Fibroblast of gingiva (primary cell): ENCODE data around the gene APOO.

Source experiments
- DNase-seq: peaks from one replicate; pipeline ENCODE4 v3.0.0-alpha.2; 2011; ENCODE audit warnings: low read depth

The APOO gene

DNA sequence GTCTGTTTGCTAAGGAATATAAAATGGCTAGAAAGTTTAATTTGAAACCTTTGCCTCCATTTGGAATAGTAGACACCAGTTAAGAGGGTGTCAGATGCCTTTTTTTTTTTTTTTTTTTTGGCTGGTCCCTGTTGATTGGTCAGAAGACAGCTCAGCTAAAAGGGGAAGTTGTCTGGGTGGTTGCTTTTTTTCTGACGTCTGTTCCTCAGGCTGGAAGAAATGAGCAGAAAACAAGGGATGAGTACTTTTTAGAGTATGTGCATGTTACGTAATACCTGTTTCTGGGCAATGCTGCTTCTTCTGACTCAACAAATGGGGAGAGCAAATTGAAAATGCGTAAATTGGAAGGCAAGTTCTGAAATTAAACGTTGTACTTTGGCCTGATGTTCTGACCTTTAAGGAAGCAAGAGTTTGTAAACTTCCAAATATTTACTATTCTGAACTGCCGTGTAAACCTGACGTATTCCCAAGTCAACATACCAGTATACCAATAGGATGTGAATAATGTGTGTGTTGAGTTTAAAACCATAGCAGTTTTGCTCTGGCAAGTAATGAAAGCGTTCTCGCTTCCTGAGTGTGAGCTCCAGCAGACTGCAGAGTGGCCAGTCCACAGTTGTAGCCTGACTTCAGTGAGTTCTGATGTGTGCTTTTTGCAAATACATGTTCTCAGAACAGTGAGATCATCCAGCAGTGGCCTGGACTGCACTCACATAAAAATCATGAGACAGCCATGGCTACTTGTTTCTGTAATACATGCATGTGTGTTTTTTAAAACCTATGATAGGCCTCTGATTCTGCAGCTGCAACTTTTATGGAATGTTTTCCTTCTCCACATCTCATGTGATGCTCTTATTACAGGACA, 123.0 kb downstream of the APOO start:
- DNase-seq: peak; percentile 87

DNA sequence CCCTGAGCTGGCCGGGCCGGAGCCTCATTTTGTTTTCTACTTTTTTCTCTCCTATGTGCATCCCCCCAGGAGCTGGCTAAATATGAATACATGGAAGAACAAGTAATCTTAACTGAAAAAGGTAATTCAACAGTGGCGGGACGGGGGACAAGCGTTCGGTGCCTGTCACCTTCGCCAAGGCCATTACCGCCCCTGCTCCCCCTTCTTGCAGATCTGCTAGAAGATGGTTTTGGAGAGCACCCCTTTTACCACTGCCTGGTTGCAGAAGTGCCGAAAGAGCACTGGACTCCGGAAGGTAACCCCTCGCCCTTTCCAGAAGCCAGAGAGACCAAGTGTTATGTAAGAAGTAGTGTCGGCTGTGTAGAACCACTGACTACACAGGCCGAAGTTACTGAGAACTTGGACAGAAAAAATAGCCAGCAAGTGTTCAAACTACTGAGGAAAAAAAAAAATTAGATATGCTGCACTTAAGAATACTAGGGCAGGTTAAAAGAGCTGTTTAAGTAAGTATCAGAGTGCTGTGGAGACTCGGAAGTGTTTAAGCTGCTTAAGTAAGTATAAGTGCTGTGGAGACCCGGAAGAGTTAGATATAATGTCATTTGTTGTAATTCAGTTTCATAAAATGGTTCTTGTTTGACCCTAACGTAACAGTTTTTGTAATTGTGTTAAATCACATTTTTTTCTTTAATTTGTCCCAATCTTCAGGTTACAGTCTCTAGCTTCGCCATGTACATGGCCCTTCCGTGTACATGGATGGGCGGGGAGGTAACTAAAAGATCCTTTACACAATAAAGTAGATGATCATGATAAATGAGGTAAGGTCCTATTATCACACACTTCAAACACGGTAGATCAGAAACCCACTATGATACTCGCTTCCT, 123.9 kb downstream of the APOO start:
- DNase-seq: no peak
